Liver (tissue), 9 donors: ENCODE measurements around the gene HSFX1. TPM values are rescaled to one million over a fixed set of nuclear protein-coding genes. Genes with fewer than 3 reads are reported as not detected.
"Not testable (repeated sequence)": the region's sequence is repeated elsewhere in the genome, so short reads cannot be mapped to it uniquely, and the experiment has no call there.

Experiments used
- DNase-seq: peaks from one replicate; pipeline ENCODE4 v3.0.0-alpha.2; 2017; ENCODE audit warnings: low spot score
- H3K27ac ChIP-seq, 2 donors: one replicate each; pipeline ENCODE4 v1.7.0; 2013; ENCODE audit warnings: inconsistent platforms in 2 of 2, low read length in 2 of 2, control low read depth in 1 of 2, low read depth in 1 of 2, mild to moderate bottlenecking in 1 of 2
- H3K27me3 ChIP-seq, 4 donors: one replicate each; pipeline versions ENCODE4 v1.6.1 to v1.7.0; 2013; ENCODE audit warnings: low read length in 3 of 4, inconsistent platforms in 1 of 4, mild to moderate bottlenecking in 1 of 4, moderate library complexity in 1 of 4; ENCODE audit not compliant: control insufficient read depth in 4 of 4, insufficient read depth in 4 of 4
- H3K36me3 ChIP-seq, 4 donors: one replicate each; pipeline versions ENCODE4 v1.6.1 to v1.7.0; 2013; ENCODE audit warnings: low read length in 3 of 4, mild to moderate bottlenecking in 3 of 4, low read depth in 1 of 4, moderate library complexity in 1 of 4; ENCODE audit not compliant: control insufficient read depth in 4 of 4, insufficient read depth in 3 of 4
- H3K4me1 ChIP-seq, 4 donors: one replicate each; pipeline versions ENCODE4 v1.6.1 to v1.7.0; 2013; ENCODE audit warnings: low read length in 3 of 4, mild to moderate bottlenecking in 3 of 4, moderate library complexity in 1 of 4; ENCODE audit not compliant: control insufficient read depth in 4 of 4, insufficient read depth in 4 of 4
- H3K4me3 ChIP-seq, 3 donors: one replicate each; pipeline versions ENCODE4 v1.6.1 to v1.7.0; 2013; ENCODE audit warnings: low read length in 3 of 3, control low read depth in 1 of 3, low read depth in 1 of 3, mild to moderate bottlenecking in 1 of 3
- H3K9ac ChIP-seq, 2 donors: one replicate each; pipeline ENCODE4 v1.7.0; 2013; ENCODE audit warnings: low read length in 2 of 2, mild to moderate bottlenecking in 2 of 2, moderate library complexity in 2 of 2, control low read depth in 1 of 2, low read depth in 1 of 2
- H3K9me3 ChIP-seq, 4 donors: one replicate each; pipeline versions ENCODE4 v1.6.1 to v1.7.0; 2013; ENCODE audit warnings: low read length in 3 of 4; ENCODE audit not compliant: control insufficient read depth in 4 of 4
- EGR1 ChIP-seq, 2 donors: IDR thresholded peaks; 2 replicates each; pipeline ENCODE4 v1.6.1; 2016 to 2018; ENCODE audit warnings: antibody characterized with exemption in 2 of 2, low read depth in 2 of 2
- FOXA1 ChIP-seq: IDR thresholded peaks from 2 replicates; pipeline ENCODE4 v1.6.1; 2016; ENCODE audit warnings: antibody characterized with exemption
- FOXA2 ChIP-seq: IDR thresholded peaks from 2 replicates; pipeline ENCODE4 v1.6.1; 2016; ENCODE audit warnings: antibody characterized with exemption
- GABPA ChIP-seq, 2 donors: IDR thresholded peaks in 1 of 2; conservative IDR thresholded peaks in 1 of 2; 2 replicates each; pipeline ENCODE4 v1.6.1; 2016; ENCODE audit warnings: antibody characterized with exemption in 2 of 2, mild to moderate bottlenecking in 1 of 2, moderate library complexity in 1 of 2
- HNF4A ChIP-seq, 2 donors: conservative IDR thresholded peaks; 2 replicates each; pipeline ENCODE4 v1.6.1; 2016; ENCODE audit warnings: antibody characterized with exemption in 2 of 2, mild to moderate bottlenecking in 2 of 2
- HNF4G ChIP-seq: IDR thresholded peaks from 2 replicates; pipeline ENCODE4 v1.6.1; 2016; ENCODE audit warnings: antibody characterized with exemption
- JUND ChIP-seq, 2 donors: IDR thresholded peaks; 2 replicates each; pipeline ENCODE4 v1.6.1; 2016; ENCODE audit warnings: antibody characterized with exemption in 2 of 2
- NR2F2 ChIP-seq: IDR thresholded peaks from 2 replicates; pipeline ENCODE4 v1.6.1; 2016; ENCODE audit warnings: antibody characterized with exemption
- RAD21 ChIP-seq, 2 donors: IDR thresholded peaks; 2 replicates each; pipeline ENCODE4 v1.6.1; 2016; ENCODE audit warnings: antibody characterized with exemption in 2 of 2, mild to moderate bottlenecking in 2 of 2
- RXRA ChIP-seq, 2 donors: IDR thresholded peaks; 2 replicates each; pipeline ENCODE4 v1.6.1; 2017 to 2018; ENCODE audit warnings: antibody characterized with exemption in 2 of 2, mild to moderate bottlenecking in 1 of 2
- SP1 ChIP-seq: IDR thresholded peaks from 2 replicates; pipeline ENCODE4 v1.6.1; 2018; ENCODE audit warnings: antibody characterized with exemption, mild to moderate bottlenecking
- TAF1 ChIP-seq: conservative IDR thresholded peaks from 2 replicates; pipeline ENCODE4 v1.6.1; 2016; ENCODE audit warnings: antibody characterized with exemption, mild to moderate bottlenecking
- YY1 ChIP-seq: IDR thresholded peaks from 2 replicates; pipeline ENCODE4 v1.6.1; 2016; ENCODE audit warnings: antibody characterized with exemption, mild to moderate bottlenecking
- WGBS: extraction: QIAGEN DNeasy Blood & Tissue Kit; methylation state at CpG from one replicate; pipeline ENCODE4 v1.1.7; 2013; 5-methylcytosine and 5-hydroxymethylcytosine counted together
- polyA plus RNA-seq, 2 donors: library from polyadenylated mRNA; stranded (reverse) in 1 of 2; unstranded in 1 of 2; fragments of 200-250 nt in 1 of 2; fragments of >200 nt in 1 of 2; fragmentation: Nextera tagmentation in 1 of 2; extraction: Ambion mirVana in 1 of 2; gene quantifications; one replicate each; pipeline versions ENCODE4 v1.2.1 to v1.2.3, GENCODE V29; 2013 to 2015
- total RNA-seq, 2 donors: library from RNA; depleted of rRNA; stranded (reverse); fragments of >200 nt; gene quantifications; one replicate each; pipeline ENCODE4 v1.2.3, GENCODE V29; 2014
- TF ChIP-seq, protein P1 (sequence below): IDR thresholded peaks from 2 replicates; pipeline ENCODE4 v1.6.1; 2016; ENCODE audit warnings: antibody characterized with exemption
- TF ChIP-seq, protein P2 (sequence below): IDR thresholded peaks from 2 replicates; pipeline ENCODE4 v1.6.1; 2016; ENCODE audit warnings: antibody characterized with exemption
- TF ChIP-seq, protein P3 (sequence below): IDR thresholded peaks from 2 replicates; pipeline ENCODE4 v1.6.1; 2016; ENCODE audit warnings: antibody characterized with exemption, mild to moderate bottlenecking
- TF ChIP-seq, protein P4 (sequence below): fragments of 150-350 bp; IDR thresholded peaks from 2 replicates; pipeline ENCODE4 v1.5.1; 2017; ENCODE audit warnings: improper control_type of control experiment, low read depth, low read length; ENCODE audit not compliant: missing input control
- TF ChIP-seq, protein P5 (sequence below): IDR thresholded peaks from 2 replicates; pipeline ENCODE4 v1.6.1; 2016; ENCODE audit warnings: antibody characterized with exemption
- donor health status: healthy.
- donor health status: healthy.
- donor health status: healthy.
- donor health status: healthy.
- donor health status: healthy.

The HSFX1 gene
- total and polyA plus RNA-seq, 4 donors: 0.17 to 0.92 (median 0.23) TPM

DNA sequence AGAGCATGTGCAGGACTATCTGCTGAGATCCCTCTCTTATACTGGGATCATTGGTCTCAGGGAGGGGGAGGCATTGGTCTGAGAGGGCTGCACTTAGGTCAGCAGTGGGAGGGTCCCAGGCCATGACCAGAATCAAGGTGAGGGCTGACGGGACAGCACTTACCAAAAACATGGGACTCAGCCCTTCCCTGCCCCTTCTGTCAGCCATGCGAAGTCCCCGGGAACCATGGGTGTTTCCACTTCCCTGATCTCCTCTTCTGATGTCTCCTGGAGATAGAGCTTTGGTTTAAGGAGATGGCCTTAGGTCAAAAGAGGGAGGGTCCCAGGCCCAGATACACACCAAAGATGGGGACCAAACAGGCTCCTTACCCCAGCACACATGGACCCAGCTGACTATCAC is 12.9 kb upstream of the HSFX1 start:
- Histone ChIP-seq H3K9ac (no peak overlapping the region), H3K9me3 (no peaks in the 10 kb centered on the region), H3K27me3 (no peaks in the 10 kb centered on the region), H3K36me3 (no peaks in the 10 kb centered on the region), H3K27ac (no peak overlapping the region), H3K4me3 (no peak overlapping the region), H3K4me1 (no peaks in the 10 kb centered on the region)
- TF ChIP-seq NR2F2: no peak
- TF ChIP-seq, protein P1, sequence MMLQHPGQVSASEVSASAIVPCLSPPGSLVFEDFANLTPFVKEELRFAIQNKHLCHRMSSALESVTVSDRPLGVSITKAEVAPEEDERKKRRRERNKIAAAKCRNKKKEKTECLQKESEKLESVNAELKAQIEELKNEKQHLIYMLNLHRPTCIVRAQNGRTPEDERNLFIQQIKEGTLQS: no peak
- TF ChIP-seq, protein P2, sequence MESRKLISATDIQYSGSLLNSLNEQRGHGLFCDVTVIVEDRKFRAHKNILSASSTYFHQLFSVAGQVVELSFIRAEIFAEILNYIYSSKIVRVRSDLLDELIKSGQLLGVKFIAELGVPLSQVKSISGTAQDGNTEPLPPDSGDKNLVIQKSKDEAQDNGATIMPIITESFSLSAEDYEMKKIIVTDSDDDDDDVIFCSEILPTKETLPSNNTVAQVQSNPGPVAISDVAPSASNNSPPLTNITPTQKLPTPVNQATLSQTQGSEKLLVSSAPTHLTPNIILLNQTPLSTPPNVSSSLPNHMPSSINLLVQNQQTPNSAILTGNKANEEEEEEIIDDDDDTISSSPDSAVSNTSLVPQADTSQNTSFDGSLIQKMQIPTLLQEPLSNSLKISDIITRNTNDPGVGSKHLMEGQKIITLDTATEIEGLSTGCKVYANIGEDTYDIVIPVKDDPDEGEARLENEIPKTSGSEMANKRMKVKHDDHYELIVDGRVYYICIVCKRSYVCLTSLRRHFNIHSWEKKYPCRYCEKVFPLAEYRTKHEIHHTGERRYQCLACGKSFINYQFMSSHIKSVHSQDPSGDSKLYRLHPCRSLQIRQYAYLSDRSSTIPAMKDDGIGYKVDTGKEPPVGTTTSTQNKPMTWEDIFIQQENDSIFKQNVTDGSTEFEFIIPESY: no peak
- no peak for TF ChIP-seq EGR1 (IDR thresholded peaks at IDR 0.05; ENCODE audit: low read depth in 2 of 2)
- no peak for TF ChIP-seq HNF4A (conservative IDR thresholded peaks at IDR 0.05)
- TF ChIP-seq, protein P3, sequence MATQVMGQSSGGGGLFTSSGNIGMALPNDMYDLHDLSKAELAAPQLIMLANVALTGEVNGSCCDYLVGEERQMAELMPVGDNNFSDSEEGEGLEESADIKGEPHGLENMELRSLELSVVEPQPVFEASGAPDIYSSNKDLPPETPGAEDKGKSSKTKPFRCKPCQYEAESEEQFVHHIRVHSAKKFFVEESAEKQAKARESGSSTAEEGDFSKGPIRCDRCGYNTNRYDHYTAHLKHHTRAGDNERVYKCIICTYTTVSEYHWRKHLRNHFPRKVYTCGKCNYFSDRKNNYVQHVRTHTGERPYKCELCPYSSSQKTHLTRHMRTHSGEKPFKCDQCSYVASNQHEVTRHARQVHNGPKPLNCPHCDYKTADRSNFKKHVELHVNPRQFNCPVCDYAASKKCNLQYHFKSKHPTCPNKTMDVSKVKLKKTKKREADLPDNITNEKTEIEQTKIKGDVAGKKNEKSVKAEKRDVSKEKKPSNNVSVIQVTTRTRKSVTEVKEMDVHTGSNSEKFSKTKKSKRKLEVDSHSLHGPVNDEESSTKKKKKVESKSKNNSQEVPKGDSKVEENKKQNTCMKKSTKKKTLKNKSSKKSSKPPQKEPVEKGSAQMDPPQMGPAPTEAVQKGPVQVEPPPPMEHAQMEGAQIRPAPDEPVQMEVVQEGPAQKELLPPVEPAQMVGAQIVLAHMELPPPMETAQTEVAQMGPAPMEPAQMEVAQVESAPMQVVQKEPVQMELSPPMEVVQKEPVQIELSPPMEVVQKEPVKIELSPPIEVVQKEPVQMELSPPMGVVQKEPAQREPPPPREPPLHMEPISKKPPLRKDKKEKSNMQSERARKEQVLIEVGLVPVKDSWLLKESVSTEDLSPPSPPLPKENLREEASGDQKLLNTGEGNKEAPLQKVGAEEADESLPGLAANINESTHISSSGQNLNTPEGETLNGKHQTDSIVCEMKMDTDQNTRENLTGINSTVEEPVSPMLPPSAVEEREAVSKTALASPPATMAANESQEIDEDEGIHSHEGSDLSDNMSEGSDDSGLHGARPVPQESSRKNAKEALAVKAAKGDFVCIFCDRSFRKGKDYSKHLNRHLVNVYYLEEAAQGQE: no peak
- TF ChIP-seq, protein P4, sequence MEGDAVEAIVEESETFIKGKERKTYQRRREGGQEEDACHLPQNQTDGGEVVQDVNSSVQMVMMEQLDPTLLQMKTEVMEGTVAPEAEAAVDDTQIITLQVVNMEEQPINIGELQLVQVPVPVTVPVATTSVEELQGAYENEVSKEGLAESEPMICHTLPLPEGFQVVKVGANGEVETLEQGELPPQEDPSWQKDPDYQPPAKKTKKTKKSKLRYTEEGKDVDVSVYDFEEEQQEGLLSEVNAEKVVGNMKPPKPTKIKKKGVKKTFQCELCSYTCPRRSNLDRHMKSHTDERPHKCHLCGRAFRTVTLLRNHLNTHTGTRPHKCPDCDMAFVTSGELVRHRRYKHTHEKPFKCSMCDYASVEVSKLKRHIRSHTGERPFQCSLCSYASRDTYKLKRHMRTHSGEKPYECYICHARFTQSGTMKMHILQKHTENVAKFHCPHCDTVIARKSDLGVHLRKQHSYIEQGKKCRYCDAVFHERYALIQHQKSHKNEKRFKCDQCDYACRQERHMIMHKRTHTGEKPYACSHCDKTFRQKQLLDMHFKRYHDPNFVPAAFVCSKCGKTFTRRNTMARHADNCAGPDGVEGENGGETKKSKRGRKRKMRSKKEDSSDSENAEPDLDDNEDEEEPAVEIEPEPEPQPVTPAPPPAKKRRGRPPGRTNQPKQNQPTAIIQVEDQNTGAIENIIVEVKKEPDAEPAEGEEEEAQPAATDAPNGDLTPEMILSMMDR: no peak
- TF ChIP-seq RAD21 (IDR thresholded peaks at IDR 0.05): no peak
- TF ChIP-seq, protein P5, sequence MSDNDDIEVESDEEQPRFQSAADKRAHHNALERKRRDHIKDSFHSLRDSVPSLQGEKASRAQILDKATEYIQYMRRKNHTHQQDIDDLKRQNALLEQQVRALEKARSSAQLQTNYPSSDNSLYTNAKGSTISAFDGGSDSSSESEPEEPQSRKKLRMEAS: no peak
- TF ChIP-seq JUND (IDR thresholded peaks at IDR 0.05): no peak
- no peak for TF ChIP-seq HNF4G
- no peak for TF ChIP-seq FOXA1
- TF ChIP-seq TAF1: no peak
- TF ChIP-seq RXRA (IDR thresholded peaks at IDR 0.05): no peak
- no peak for TF ChIP-seq YY1
- no peak for TF ChIP-seq FOXA2
- no peak for TF ChIP-seq GABPA (IDR thresholded peaks at IDR 0.05 in 1 of 2, conservative IDR thresholded peaks at IDR 0.05 in 1 of 2)
- no peak for TF ChIP-seq SP1
- DNase-seq: no peak
- 87% methylated on average over 3 of the region's 3 CpGs for WGBS

DNA sequence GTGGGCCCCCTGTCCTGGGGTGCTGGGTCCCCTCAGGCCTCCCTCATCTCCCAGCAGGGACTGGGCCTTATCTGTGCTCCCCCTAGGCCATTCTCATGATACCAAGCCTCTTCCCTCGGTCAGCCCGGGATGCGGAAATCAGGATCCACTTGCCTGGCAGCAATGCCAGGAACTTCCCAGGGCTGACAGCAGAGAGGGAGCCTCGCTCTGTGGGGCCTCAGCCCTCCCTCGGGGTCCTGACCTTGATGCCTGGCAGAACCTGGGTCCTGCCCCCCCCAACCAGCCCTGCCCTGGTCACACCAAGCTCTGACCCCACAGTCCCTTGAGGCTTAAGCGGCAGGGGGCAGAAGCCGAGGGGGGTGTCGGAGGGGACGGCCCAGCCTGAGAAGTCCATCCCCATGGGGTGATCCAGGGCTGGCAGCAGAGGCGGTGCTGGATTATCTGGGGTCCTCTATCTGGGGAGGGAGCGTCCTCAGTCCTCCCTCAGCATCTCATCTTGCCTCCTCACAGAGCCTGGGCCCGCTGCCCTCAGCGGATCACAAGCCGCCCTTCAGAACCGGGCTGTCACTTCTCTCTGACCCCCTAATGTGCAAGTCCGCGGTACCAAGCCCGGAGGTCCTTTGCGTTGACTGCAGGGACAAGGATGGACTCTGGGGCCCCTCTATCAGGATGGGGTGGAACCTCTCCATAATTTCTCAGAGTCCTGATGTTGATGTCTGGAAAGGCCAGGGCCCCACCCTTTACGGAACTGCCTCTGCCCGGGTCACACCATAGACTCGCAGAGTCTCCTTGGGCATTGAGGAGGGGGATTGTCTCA is 11.8 kb upstream of the HSFX1 start:
- not testable (repeated sequence) for H3K36me3 ChIP-seq, H3K9ac ChIP-seq, H3K9me3 ChIP-seq, H3K27ac ChIP-seq, H3K27me3 ChIP-seq, H3K4me3 ChIP-seq, H3K4me1 ChIP-seq, DNase-seq
- WGBS: 88% methylated on average over 22 of the region's 22 CpGs
